Thyroid gland (tissue), 4 donors: ENCODE measurements around the gene UBP1. TPM values are rescaled to one million over a fixed set of nuclear protein-coding genes. Genes with fewer than 3 reads are reported as not detected.

Experiments used
- DNase-seq, 2 donors: peaks; one replicate each; pipeline ENCODE4 v3.0.0-alpha.2; 2019
- H3K27ac ChIP-seq, 3 donors: fragments of 200-600 bp; sonication (generic); 1 replicate in 2 of 3; 2 replicates in 1 of 3; pipeline ENCODE4 v1.5.1; 2016 to 2019; ENCODE audit warnings: mild to moderate bottlenecking in 1 of 3, moderate library complexity in 1 of 3
- H3K27me3 ChIP-seq: fragments of 200-600 bp; sonication (generic); one replicate; pipeline ENCODE4 v1.5.1; 2019
- H3K36me3 ChIP-seq, 2 donors: fragments of 200-600 bp; sonication (generic); one replicate each; pipeline ENCODE4 v1.5.1; 2016 to 2019
- H3K4me1 ChIP-seq, 2 donors: fragments of 200-600 bp; sonication (generic); one replicate each; pipeline ENCODE4 v1.5.1; 2017 to 2019
- H3K4me3 ChIP-seq, 3 donors: fragments of 200-600 bp; sonication (generic); replicated peaks in 1 of 3; 1 replicate in 2 of 3; 2 replicates in 1 of 3; pipeline ENCODE4 v1.5.1; 2016; ENCODE audit warnings: mild to moderate bottlenecking in 1 of 3
- H3K9me3 ChIP-seq: fragments of 200-600 bp; sonication (generic); one replicate; pipeline ENCODE4 v1.5.1; 2017
- CTCF ChIP-seq, 6 experiments: fragments of 200-600 bp in 3 of 6; fragments of 450-650 bp in 3 of 6; sonication (generic) in 3 of 6; IDR thresholded peaks; one replicate each; pipeline ENCODE4 v1.5.1; 2016 to 2019; ENCODE audit warnings: antibody characterized with exemption in 6 of 6, mild to moderate bottlenecking in 2 of 6, inconsistent platforms in 1 of 6, moderate library complexity in 1 of 6
- POLR2A ChIP-seq, 2 donors: fragments of 450-650 bp; IDR thresholded peaks; one replicate each; pipeline ENCODE4 v1.6.1; 2017; ENCODE audit warnings: antibody characterized with exemption in 2 of 2, mild to moderate bottlenecking in 2 of 2, moderate library complexity in 1 of 2
- WGBS, 2 donors: methylation state at CpG; one replicate each; pipeline ENCODE4 v1.1.5; 2017; 5-methylcytosine and 5-hydroxymethylcytosine counted together
- intact Hi-C: fragments of 100-400 bp; cut with DNase I; formaldehyde crosslinking; loops from one replicate; pipeline ENCODE4 v1.15.1; 2023
- total RNA-seq, 4 donors: library from RNA; depleted of rRNA; stranded (reverse); fragments of >200 nt; gene quantifications; one replicate each; pipeline ENCODE4 v1.2.3, GENCODE V29; 2016

Gene UBP1
- total RNA-seq, 4 donors from 2014 or later: 55.5 to 108 (median 65.6) TPM

GRCh38 chr3:33392144-33392543 lies 48.1 kb downstream of the UBP1 start:
- Histone ChIP-seq H3K27me3 (no peaks in the 10 kb centered on the region), H3K4me1 (peaks cover 4 to 7% of the 10 kb centered on the region in 2 donors), H3K4me3 (no peak overlapping the region), H3K9me3 (no peaks in the 10 kb centered on the region), H3K36me3 (peaks cover 4 to 24% of the 10 kb centered on the region in 2 donors), H3K27ac (no peak overlapping the region)
- 91 to 96% methylated on average over 4 of the region's 4 CpGs for WGBS, 2 donors
- TF ChIP-seq POLR2A (IDR thresholded peaks at IDR 0.05) (no peak), CTCF (IDR thresholded peaks at IDR 0.05) (no peak)
- DNase-seq: no peak
- intact Hi-C loops: no loop called here

GRCh38 chr3:33391255-33391995 lies 48.8 kb downstream of the UBP1 start:
- intact Hi-C loops: no loop called here
- TF ChIP-seq POLR2A (IDR thresholded peaks at IDR 0.05) (no peak), CTCF (IDR thresholded peaks at IDR 0.05) (no peak)
- peaks cover 4 to 7% of the 10 kb centered on the region in 2 donors for H3K4me1 ChIP-seq
- peak; percentile 8 to 26 for DNase-seq
- H3K27ac ChIP-seq: no peak overlapping the region
- no peak overlapping the region for H3K4me3 ChIP-seq
- H3K9me3 ChIP-seq: no peaks in the 10 kb centered on the region
- no peaks in the 10 kb centered on the region for H3K27me3 ChIP-seq
- WGBS, 2 donors: 88 to 89% methylated on average over 8 of the region's 8 CpGs
- peaks cover 4 to 24% of the 10 kb centered on the region in 2 donors for H3K36me3 ChIP-seq

GRCh38 chr3:33389908-33390307 lies 50.3 kb downstream of the UBP1 start:
- no peak overlapping the region for H3K4me3 ChIP-seq
- DNase-seq: no peak
- peaks cover 0 to 3% of the 10 kb centered on the region in 2 donors for H3K4me1 ChIP-seq
- 96 to 99% methylated on average over 4 of the region's 4 CpGs for WGBS, 2 donors
- intact Hi-C loops: no loop called here
- H3K27ac ChIP-seq: no peak overlapping the region
- H3K9me3 ChIP-seq: no peaks in the 10 kb centered on the region
- H3K36me3 ChIP-seq: peaks cover 16 to 30% of the 10 kb centered on the region in 2 donors
- no peaks in the 10 kb centered on the region for H3K27me3 ChIP-seq
- TF ChIP-seq CTCF (IDR thresholded peaks at IDR 0.05) (no peak), POLR2A (IDR thresholded peaks at IDR 0.05) (no peak)

GRCh38 chr3:33388374-33389100 lies 51.7 kb downstream of the UBP1 start:
- WGBS, 2 donors: 91 to 92% methylated on average over 7 of the region's 7 CpGs
- Histone ChIP-seq H3K4me3 (no peak overlapping the region), H3K4me1 (peaks cover 0 to 3% of the 10 kb centered on the region in 2 donors), H3K27ac (no peak overlapping the region), H3K27me3 (no peaks in the 10 kb centered on the region), H3K9me3 (no peaks in the 10 kb centered on the region), H3K36me3 (peaks cover 16 to 35% of the 10 kb centered on the region in 2 donors)
- intact Hi-C loops: no loop called here
- TF ChIP-seq CTCF (IDR thresholded peaks at IDR 0.05): no peak
- no peak for TF ChIP-seq POLR2A (IDR thresholded peaks at IDR 0.05)
- no peak for DNase-seq

GRCh38 chr3:33386631-33387030 lies 53.6 kb downstream of the UBP1 start:
- Histone ChIP-seq H3K4me1 (peaks cover 0 to 3% of the 10 kb centered on the region in 2 donors), H3K27me3 (no peaks in the 10 kb centered on the region), H3K4me3 (no peak overlapping the region), H3K27ac (no peak overlapping the region), H3K36me3 (peaks cover 12 to 28% of the 10 kb centered on the region in 2 donors), H3K9me3 (no peaks in the 10 kb centered on the region)
- 78 to 92% methylated on average over 1 of the region's 1 CpG for WGBS, 2 donors
- TF ChIP-seq POLR2A (IDR thresholded peaks at IDR 0.05): no peak
- no peak for TF ChIP-seq CTCF (IDR thresholded peaks at IDR 0.05)
- intact Hi-C loops: no loop called here
- no peak for DNase-seq
